ENCODE measurements around the gene UBA6. TPM values are rescaled to one million over a fixed set of nuclear protein-coding genes. Genes with fewer than 3 reads are reported as not detected.

UBA6 gene
- total and polyA plus RNA-seq, 9 donors = 26.3 to 58.6 (median 36.0) TPM

- no CpG with 5 or more reads among the region's 2 CpGs for WGBS (ENCODE audit: insufficient coverage)
- H3K4me3 ChIP-seq (ENCODE audit: low read length) = no peak overlapping the region
- H3K9me3 ChIP-seq (replicated peaks; ENCODE audit: control insufficient read depth, low read depth, low read length) = no peaks in the 10 kb centered on the region
- no peak for DNase-seq
- H3K27ac ChIP-seq (ENCODE audit: low read length) = no peak overlapping the region
- H3K4me1 ChIP-seq (ENCODE audit: control insufficient read depth, insufficient read depth, low read length) = no peaks in the 10 kb centered on the region
- H3K36me3 ChIP-seq (ENCODE audit: control insufficient read depth, insufficient read depth, low read length) = no peaks in the 10 kb centered on the region
- no peaks in the 10 kb centered on the region for H3K27me3 ChIP-seq (ENCODE audit: control insufficient read depth, insufficient read depth, low read length)
Measured at GRCh38 chr4:67568820-67569219, 132.1 kb downstream of the UBA6 start.

GRCh38 chr4:67566335-67566734, 134.6 kb downstream of the UBA6 start:
- no peak for DNase-seq
- no peak overlapping the region for H3K27ac ChIP-seq (ENCODE audit: low read length)
- no CpG with 5 or more reads among the region's 3 CpGs for WGBS (ENCODE audit: insufficient coverage)
- H3K4me1 ChIP-seq (ENCODE audit: control insufficient read depth, insufficient read depth, low read length) = no peaks in the 10 kb centered on the region
- no peaks in the 10 kb centered on the region for H3K9me3 ChIP-seq (replicated peaks; ENCODE audit: control insufficient read depth, low read depth, low read length)
- H3K27me3 ChIP-seq (ENCODE audit: control insufficient read depth, insufficient read depth, low read length) = no peaks in the 10 kb centered on the region
- no peak overlapping the region for H3K4me3 ChIP-seq (ENCODE audit: low read length)
- H3K36me3 ChIP-seq (ENCODE audit: control insufficient read depth, insufficient read depth, low read length) = no peaks in the 10 kb centered on the region

GRCh38 chr4:67565284-67565683, 135.7 kb downstream of the UBA6 start:
- Histone ChIP-seq H3K36me3 (ENCODE audit: control insufficient read depth, insufficient read depth, low read length) (no peaks in the 10 kb centered on the region), H3K4me1 (ENCODE audit: control insufficient read depth, insufficient read depth, low read length) (no peaks in the 10 kb centered on the region), H3K27me3 (ENCODE audit: control insufficient read depth, insufficient read depth, low read length) (no peaks in the 10 kb centered on the region), H3K9me3 (replicated peaks; ENCODE audit: control insufficient read depth, low read depth, low read length) (no peaks in the 10 kb centered on the region), H3K27ac (ENCODE audit: low read length) (no peak overlapping the region), H3K4me3 (ENCODE audit: low read length) (no peak overlapping the region)
- no peak for DNase-seq

Other genes with a start within 250 kb of the UBA6 start
- 23.4 TPM for gene CENPC, start 155.7 kb downstream of the UBA6 start, total RNA-seq
- gene CENPC, start 155.7 kb downstream of the UBA6 start, polyA plus RNA-seq (ENCODE audit: insufficient read depth in 1 of 8, insufficient read length in 8 of 8, low replicate concordance in 1 of 8) = 10 to 100 TPM; 10.9 to 15.5 (median 13.1) TPM
- gene STAP1, start 142.4 kb downstream of the UBA6 start, total RNA-seq = 0.04 TPM
- gene STAP1, start 142.4 kb downstream of the UBA6 start, polyA plus RNA-seq (ENCODE audit: insufficient read depth in 1 of 8, insufficient read length in 8 of 8, low replicate concordance in 1 of 8) = under 1 TPM in 5 of 8 donors, not detected in 3; 0.10 to 0.18 (median 0.13) TPM
- gene GNRHR, start 53.2 kb upstream of the UBA6 start, total RNA-seq = not detected
- gene GNRHR, start 53.2 kb upstream of the UBA6 start, polyA plus RNA-seq (ENCODE audit: insufficient read depth in 1 of 8, insufficient read length in 8 of 8, low replicate concordance in 1 of 8) = under 1 TPM in 7 of 8 donors, not detected in 1; 0.24 to 0.61 (median 0.28) TPM
- gene TMPRSS11D, start 182.8 kb upstream of the UBA6 start, total RNA-seq = not detected
- gene TMPRSS11D, start 182.8 kb upstream of the UBA6 start, polyA plus RNA-seq (ENCODE audit: insufficient read depth in 1 of 8, insufficient read length in 8 of 8, low replicate concordance in 1 of 8) = under 1 TPM in 4 of 8 donors, not detected in 4; 0.08 to 0.41 (median 0.22) TPM